H1 (cell line): ENCODE results near the gene KLHL40.
A peak's percentile ranks its signal among the peaks of the same experiment; 100 is the strongest.

Experiments
- CBX8 ChIP-seq: fragments of 300-800, 300-1000 bp; sonication (generic); IDR thresholded peaks from 2 replicates; pipeline ENCODE4 v1.7.1; 2016; ENCODE audit warnings: low read depth, low read length, borderline replicate concordance
- POLR2A ChIP-seq, 2 experiments: IDR thresholded peaks; 1 replicate in 1 of 2; 2 replicates in 1 of 2; pipeline ENCODE4 v1.6.1; 2011; ENCODE audit warnings: low read depth in 2 of 2, low read length in 2 of 2, mild to moderate bottlenecking in 2 of 2; ENCODE audit errors: control extremely low read depth in 1 of 2
- RBBP5 ChIP-seq: IDR thresholded peaks from 2 replicates; pipeline ENCODE4 v1.7.1; 2012; ENCODE audit warnings: low read depth, mild to moderate bottlenecking, inconsistent platforms, low read length, moderate library complexity, borderline replicate concordance
- SIN3A ChIP-seq, 2 experiments: IDR thresholded peaks in 1 of 2; conservative IDR thresholded peaks in 1 of 2; 2 replicates each; pipeline ENCODE4 v1.6.1; 2011 to 2012; ENCODE audit warnings: low read length in 2 of 2, improper control_type of control experiment in 1 of 2, low read depth in 1 of 2, mild to moderate bottlenecking in 1 of 2
- TCF12 ChIP-seq: IDR thresholded peaks from 2 replicates; pipeline ENCODE4 v1.6.1; 2011; ENCODE audit warnings: low read depth, mild to moderate bottlenecking, low read length
- ZNF274 ChIP-seq: IDR thresholded peaks from 2 replicates; pipeline ENCODE4 v1.7.0; 2012; ENCODE audit warnings: low read length, borderline replicate concordance; ENCODE audit errors: extremely low read depth
- TF ChIP-seq, protein P1 (sequence below), 3 experiments: IDR thresholded peaks; 1 replicate in 2 of 3; 2 replicates in 1 of 3; pipeline versions ENCODE4 v1.5.1 to v1.6.1; 2011; ENCODE audit warnings: low read length in 3 of 3, mild to moderate bottlenecking in 3 of 3, inconsistent platforms in 2 of 3, low read depth in 1 of 3, moderate library complexity in 1 of 3; ENCODE audit not compliant: insufficient read depth in 1 of 3; ENCODE audit errors: control extremely low read depth in 1 of 3

DNA sequence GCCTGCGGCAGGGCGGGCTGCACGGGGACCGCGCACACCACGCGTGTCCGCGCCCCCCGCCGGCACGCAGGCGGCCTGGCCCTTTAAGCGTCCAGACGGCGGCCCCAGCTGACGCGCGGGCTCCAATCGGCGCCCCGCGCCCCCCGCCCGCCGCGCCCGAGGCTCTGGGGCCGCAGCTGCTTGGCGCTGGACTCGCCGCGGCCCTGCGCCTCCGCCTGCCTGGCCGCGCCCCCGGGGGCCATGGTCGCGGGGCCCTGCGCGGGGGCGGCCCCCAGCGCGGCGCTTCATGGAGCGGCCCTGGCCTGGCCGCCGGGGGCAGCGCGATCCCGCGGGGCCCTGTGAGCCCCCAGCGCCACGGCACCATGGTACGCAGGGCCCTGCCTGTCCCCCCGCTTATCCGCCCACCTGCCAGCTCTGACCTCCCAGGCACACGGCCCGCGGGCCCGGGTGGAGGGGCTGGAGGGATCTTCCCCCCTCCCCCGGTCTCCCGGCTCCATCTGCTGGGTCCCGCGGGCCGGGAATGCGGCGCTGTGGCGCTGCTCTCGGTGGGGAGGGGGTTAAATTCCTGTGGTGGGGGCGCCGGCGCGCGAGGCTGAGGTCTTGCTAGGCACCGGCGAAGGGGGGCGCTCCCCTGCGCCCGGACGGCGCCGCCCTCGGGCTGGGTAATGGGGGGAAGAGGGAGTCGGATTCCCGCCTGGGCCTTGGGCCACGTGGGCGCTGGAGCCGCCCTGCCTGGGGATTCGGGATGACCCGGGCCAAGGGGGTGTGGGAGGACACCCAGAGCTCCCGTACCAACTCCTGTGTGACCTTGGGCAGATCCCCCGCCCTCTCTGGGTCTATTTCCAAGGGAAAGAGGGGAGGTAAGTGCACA, 30.8 kb upstream of the KLHL40 start:
- TF ChIP-seq POLR2A (IDR thresholded peaks at IDR 0.05; ENCODE audit: control extremely low read depth in 1 of 2, low read depth in 2 of 2, low read length in 2 of 2) (peak in 1 of 2 experiments; percentile 26; a peak in 1 of 3 replicates), SIN3A (conservative IDR thresholded peaks at IDR 0.05 in 1 of 2, IDR thresholded peaks at IDR 0.05 in 1 of 2; ENCODE audit: low read depth in 1 of 2, low read length in 2 of 2) (0 out of 4 replicates have a peak, but pooled peaks of 1 of the 2 experiments have one; percentile 57), RBBP5 (no peak; the same call in 1 of the 2 replicates), CBX8 (no peak), TCF12 (0 out of 2 replicates have a peak, but pooled peaks have one; percentile 52), ZNF274 (no peak)
- TF ChIP-seq, protein P1, sequence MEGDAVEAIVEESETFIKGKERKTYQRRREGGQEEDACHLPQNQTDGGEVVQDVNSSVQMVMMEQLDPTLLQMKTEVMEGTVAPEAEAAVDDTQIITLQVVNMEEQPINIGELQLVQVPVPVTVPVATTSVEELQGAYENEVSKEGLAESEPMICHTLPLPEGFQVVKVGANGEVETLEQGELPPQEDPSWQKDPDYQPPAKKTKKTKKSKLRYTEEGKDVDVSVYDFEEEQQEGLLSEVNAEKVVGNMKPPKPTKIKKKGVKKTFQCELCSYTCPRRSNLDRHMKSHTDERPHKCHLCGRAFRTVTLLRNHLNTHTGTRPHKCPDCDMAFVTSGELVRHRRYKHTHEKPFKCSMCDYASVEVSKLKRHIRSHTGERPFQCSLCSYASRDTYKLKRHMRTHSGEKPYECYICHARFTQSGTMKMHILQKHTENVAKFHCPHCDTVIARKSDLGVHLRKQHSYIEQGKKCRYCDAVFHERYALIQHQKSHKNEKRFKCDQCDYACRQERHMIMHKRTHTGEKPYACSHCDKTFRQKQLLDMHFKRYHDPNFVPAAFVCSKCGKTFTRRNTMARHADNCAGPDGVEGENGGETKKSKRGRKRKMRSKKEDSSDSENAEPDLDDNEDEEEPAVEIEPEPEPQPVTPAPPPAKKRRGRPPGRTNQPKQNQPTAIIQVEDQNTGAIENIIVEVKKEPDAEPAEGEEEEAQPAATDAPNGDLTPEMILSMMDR (IDR thresholded peaks at IDR 0.05; ENCODE audit: control extremely low read depth in 1 of 3, insufficient read depth in 1 of 3, low read depth in 1 of 3, low read length in 3 of 3), result peak in 1 of 3 experiments; percentile 54; a peak in 2 of 4 replicates
